Endometrium (tissue), 2 donors: ENCODE results near the gene NAPSA.
"Not testable (repeated sequence)": the region's sequence is repeated elsewhere in the genome, so short reads cannot be mapped to it uniquely, and the experiment has no call there.

Experiments used
- FAIRE-seq: peaks from 2 replicates; lab custom pipeline; 2012; peaks lifted over from hg19 to GRCh38; lab: Jason Lieb, UNC
- donor health status: control.
- donor health status: control.

NAPSA gene

DNA sequence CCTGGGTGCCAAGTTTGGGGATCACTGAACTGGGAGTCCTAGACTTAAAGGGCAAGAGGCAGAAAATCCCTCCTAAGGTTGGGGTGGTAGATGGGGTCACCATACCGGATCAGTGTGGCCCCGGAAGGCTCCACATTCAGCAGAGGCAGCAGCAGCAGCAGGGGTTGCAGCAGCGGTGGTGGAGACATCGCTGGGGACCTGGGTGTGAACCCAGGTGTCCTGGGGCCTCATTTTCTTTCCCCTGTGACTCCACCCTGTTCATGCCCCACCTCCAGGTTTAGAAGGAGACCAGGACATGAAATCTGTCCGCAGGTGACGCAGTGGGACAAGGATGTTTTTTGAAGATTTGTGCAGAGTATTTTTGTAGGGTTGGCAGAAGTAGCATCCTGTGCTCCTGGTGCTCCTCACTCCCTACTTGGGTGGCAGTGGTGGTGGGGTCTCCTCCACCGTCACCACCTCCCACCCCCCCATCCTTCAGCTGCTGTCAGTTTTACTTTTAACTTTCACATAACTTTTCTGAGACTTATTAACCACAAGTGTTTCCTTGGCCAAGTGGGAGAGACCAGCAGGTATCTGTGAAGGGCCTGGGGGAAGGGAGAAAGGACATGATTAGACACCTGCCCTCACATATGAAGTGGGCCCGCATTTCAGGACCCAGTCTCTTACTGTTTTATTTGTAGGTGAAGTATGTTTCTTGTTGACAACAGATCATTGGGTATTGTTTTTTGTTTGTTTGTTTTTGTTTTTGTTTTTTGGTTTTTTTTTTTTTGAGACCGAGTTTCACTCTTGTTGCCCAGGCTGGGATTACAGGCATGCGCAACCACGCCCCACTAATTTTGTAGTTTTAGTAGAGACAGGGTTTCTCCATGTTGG, at the start of gene NAPSA:
Gene NAPSA (minus strand): TSS at position 206 of the 873 bp plus-strand sequence. CDS start 18 bp downstream, at position 188.
- FAIRE-seq: no peak

DNA sequence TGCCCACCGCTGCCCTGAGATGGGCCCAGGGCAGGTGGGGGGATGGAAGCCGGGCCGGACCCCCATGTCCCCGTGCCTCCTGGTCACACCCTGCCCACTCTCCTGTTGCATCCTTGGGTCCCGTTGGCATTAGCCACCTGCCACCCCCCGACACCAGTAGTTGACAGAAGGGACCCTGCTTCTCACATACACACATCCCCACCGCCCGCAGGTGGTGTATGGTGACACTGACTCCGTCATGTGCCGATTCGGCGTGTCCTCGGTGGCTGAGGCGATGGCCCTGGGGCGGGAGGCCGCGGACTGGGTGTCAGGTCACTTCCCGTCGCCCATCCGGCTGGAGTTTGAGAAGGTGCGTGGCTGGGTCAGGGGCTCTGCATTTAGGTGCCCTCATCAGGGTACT, 48.1 kb upstream of the NAPSA start:
- FAIRE-seq: no peak

DNA sequence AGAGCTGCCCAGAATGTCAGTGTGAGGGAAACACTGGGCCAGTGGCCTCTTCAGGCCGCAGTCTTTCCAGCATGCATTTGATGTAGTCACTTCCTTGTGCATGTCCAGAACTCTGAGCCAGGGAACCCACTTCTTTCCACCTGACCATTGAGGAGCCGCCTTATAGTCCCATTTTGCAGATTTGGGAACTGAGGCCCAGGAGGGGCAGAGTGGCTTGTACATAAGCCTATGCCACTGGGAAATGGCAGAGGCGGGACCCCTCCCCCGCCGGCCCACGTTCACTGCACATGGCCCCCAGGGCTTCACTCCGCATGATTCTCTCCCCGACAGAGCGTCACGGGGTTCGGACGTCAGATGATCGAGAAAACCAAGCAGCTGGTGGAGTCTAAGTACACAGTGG, 47.7 kb upstream of the NAPSA start:
- no peak for FAIRE-seq

DNA sequence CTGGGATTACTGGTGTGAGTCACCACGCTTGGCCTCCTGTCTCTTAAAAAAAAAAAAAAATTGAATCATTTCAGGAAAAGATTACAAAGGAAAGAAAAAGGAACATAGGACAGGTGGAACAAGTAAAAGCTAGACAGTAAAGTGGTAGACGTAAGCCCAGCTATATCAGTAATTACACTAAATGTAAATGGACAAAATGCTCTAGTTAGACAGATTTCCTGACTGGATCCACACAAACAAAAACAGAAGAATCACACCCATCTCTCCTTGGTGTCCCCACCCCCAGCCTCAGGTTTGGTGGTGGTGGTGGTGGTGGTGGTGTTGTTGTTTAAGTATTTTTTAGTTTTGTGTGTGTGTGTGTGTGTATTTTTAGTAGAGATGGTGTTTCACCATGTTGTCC, 47.0 kb upstream of the NAPSA start:
- no peak for FAIRE-seq

DNA sequence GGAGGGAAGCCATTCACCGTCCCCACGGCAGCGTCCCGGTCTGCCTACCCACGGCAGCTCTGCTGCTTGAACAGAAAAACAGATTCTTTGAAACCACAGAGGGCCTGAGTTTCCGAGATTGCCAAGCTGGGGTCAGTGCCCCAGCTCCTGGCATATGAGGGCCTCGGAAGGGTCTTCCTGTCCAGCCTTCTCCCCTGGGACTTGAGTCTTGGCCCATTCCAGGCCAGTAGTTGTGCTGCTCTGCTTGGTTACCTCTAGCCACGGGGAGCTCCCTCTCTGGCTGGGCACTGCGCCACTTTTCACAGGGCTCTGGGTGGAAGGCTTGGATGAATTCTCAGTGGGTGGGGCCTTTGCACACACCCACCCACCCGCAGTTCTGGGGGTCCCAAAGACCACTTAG, 44.7 kb upstream of the NAPSA start:
- FAIRE-seq: no peak

DNA sequence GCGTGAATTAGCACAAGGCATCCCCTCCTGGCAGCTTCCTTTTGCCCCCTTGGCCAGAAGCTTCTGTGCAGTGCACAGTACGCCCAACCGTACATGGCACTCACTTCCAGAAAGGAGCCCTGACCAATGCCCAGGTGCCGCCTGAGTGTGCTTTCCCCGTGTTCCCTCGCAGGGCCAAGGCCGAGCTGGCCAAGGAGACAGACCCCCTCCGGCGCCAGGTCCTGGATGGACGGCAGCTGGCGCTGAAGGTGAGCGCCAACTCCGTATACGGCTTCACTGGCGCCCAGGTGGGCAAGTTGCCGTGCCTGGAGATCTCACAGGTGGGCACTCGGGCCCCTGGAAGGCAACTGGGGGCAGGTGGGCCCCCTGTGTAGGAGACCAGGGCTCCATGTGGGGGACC, 43.9 kb upstream of the NAPSA start:
- FAIRE-seq: no peak

DNA sequence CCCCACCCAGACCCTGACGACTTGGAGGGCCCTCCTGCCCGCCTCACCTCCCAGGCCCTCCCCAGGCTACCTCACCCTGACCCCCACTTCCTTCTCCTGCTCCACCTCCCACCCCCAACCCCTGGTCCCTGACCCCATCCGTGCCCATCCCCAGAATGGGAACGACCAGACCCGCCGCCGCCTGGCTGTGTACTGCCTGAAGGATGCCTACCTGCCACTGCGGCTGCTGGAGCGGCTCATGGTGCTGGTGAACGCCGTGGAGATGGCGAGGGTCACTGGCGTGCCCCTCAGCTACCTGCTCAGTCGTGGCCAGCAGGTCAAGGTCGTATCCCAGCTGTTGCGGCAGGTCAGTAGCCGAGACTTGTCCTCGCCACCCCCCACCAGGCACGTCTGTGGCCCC, 41.4 kb upstream of the NAPSA start:
- no peak for FAIRE-seq

DNA sequence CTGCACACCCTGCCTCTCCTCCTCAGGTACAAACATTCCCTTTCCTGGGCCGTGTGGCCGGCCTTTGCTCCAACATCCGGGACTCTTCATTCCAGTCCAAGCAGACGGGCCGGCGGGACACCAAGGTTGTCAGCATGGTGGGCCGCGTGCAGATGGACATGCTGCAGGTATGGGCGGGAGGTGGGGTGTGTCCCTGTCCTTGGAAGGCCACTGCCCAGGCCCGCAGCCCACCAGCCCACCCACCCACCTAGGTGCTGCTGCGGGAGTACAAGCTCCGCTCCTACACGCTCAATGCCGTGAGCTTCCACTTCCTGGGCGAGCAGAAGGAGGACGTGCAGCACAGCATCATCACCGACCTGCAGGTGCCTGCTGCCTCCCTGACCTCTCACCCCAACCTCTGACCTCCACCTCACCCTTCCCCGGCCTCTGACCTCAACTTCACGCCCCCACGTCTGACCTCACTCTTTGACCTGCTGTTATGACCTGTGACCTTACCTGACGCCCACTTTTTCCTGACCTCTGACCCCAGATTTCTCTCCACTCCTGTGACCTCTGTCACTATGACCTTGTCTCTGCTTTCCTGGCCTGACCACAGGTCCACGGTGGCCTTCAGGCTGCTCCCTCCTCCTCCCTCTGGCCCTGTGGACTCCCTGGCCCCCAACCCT, 40.8 kb upstream of the NAPSA start:
- no peak for FAIRE-seq

DNA sequence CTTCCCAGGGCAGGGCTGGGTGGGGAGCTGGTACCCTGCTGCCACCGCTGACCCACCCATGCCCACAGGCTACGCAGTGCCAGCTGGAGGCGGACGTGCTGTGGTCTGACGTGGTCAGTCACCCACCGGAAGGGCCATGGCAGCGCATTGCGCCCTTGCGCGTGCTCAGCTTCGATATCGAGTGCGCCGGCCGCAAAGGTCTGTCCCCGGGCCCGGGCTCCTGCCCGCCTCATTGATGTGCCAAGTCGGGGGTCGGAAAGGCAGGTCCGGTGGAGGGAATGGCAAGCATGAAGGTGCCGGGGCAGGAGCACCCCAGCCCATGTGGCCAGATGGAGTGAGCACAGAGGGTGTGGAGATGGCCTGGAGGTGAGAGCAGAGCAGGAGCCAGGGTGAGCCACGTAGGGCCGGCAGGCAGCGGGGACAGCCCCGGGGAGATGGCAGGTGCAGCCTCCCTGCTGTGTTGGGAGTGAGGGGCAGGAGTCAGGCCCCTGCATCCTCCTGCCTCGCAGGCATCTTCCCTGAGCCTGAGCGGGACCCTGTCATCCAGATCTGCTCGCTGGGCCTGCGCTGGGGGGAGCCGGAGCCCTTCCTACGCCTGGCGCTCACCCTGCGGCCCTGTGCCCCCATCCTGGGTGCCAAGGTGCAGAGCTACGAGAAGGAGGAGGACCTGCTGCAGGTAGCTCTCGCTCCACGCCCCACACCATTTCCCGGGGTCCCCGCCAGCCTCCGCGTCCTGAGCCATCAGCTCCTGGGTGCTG, 37.3 kb upstream of the NAPSA start:
- FAIRE-seq: no peak

DNA sequence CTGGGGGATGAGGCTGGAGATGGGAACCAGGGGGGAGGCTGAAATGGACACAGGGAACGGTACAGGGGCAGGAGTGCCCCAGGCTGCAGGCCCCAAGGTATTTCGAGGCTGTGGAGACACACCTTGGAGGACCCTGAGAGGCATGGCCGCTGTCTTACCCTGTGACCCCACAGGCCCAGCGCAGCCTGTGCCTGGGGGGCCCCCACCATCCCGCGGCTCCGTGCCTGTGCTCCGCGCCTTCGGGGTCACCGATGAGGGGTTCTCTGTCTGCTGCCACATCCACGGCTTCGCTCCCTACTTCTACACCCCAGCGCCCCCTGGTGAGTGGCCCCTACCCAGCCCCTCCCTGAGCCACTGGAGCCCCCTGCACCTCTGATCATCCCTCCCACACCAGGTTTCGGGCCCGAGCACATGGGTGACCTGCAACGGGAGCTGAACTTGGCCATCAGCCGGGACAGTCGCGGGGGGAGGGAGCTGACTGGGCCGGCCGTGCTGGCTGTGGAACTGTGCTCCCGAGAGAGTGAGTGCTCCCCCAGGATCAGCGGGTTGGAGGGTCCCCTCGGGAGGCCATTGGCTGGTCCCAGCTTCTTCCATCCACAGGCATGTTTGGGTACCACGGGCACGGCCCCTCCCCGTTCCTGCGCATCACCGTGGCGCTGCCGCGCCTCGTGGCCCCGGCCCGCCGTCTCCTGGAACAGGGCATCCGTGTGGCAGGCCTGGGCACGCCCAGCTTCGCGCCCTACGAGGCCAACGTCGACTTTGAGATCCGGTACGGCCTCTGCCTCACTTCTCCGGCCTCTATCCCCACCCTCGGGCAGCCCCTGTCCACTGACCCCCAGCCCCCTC, 36.4 kb upstream of the NAPSA start:
- no peak for FAIRE-seq

DNA sequence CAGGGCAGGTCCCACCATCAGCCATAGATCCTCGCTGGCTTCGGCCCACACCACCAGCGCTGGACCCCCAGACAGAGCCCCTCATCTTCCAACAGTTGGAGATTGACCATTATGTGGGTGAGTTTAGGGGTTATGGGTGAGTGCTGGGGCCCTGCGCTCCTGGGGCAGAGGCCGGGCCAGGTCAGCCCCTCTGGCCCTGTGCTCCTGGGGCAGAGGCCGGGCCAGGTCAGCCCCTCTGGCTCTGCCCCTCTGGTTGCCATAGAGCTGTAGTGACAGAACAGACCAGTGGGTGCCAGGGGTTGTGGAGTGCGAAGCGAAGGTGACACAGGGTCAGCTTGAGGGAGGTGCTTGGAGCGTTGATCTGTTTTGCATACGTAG, 33.9 kb upstream of the NAPSA start:
- no peak for FAIRE-seq

DNA sequence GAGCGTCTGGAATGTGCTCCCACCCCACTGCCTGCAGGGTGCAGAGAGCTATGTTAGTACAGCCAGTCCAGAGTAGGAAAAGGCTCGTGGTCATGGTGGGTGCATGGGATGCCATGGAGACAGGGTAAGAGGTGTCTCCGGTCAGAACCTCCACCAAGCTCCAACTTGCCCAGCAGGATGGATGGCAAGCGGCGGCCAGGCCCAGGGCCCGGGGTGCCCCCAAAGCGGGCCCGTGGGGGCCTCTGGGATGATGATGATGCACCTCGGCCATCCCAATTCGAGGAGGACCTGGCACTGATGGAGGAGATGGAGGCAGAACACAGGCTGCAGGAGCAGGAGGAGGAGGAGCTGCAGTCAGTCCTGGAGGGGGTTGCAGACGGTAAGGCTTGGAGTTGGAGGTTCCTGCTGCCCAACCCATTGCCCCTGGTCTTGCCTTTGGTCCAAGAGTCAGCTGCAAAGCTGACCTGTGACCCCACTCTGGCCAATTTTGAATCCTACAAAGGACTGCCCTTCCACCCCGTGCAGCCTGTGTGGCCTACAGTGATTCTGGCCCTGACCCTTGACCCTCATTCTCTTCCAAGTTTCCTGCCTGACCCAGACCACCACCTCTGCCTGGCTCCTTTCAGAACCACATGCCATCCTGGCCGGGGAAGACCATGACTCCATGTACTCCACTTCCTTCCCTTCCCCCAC, 33.4 kb upstream of the NAPSA start:
- no peak for FAIRE-seq

DNA sequence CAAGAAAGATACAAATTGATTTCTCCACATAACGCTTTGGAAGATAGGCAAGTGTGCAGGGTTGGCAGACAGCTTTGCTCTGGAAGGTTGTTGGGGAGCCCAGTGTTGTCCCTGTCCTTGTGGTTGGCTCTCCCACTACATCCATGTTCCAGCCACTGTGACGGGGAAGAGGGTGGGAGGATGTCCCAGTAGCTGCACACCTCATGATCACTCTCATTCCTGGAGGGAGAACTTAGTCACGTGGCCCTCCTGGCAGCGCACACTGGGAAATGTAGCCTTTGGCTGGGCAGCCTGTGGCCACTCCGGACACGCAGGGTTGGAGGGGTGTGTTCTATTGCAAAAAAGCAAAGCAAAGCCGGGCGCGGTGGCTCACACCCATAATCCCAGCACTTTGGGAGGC, 28.6 kb upstream of the NAPSA start:
- no peak for FAIRE-seq

DNA sequence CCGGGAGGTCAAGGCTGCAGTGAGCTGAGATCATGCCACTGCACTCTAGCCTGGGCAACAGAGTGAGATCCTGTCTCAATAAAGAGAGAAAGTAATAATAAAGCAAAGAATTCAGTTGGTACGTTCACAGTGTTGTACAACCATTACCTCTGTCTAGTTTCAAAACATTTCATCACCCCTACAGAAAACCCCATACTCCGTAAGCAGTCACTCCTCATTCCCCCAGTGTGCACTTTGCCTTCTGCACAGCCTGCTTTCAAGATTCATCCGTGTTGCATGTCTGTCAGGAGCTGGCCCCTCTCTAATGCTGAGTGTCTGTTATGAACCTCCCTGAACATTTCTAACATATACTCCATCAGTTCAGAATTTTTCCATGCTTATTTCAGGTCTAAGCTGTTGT, 28.1 kb upstream of the NAPSA start:
- no peak for FAIRE-seq

DNA sequence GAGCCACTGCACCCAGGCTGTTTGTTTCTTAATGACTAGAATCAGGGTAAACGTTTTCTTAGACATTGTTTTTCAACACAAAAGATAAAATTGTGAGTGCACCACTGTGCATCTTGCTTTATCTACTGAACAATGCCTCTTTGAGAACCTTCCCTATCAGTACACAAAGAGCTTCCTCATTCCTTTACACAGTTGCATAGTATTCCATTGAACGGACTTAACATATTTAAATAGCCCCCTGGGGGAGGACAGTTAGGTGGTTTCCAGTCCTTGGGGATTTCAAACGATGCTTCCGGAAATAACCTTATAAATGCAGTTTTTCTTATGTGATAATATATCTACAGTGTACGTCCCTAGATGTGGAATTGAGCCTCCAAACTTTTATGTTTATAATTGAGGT, 27.3 kb upstream of the NAPSA start:
- FAIRE-seq: no peak

DNA sequence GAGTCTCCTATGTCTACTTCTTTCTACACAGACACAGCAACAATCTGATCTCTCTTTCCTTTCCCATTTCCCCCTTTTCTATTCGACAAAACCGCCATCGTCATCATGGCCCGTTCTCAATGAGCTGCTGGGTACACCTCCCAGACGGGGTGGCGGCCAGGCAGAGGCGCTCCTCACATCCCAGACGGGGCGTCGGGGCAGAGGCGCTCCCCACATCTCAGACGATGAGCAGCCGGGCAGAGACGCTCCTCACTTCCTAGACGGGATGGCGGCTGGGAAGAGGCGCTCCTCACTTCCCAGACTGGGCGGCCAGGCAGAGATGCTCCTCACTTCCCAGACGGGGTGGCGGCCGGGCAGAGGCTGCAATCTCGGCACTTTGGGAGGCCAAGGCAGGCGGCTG, 25.5 kb upstream of the NAPSA start:
- FAIRE-seq: not testable (repeated sequence)

DNA sequence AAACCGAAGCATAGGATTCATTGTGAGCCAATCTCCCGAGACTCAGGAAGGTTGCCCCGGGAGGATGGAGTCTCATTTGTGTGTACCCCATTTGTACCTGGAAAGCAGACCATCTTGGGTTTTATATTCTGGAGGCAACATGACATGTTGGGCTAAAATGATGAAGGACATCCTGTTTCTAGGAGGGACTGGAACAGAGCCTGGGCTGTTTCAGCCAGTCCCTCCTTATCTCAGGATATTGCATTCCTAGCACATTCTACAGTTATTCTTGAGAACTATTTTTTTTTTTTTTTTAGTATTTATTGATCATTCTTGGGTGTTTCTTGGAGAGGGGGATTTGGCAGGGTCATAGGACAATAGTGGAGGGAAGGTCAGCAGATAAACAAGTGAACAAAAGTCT, 24.9 kb upstream of the NAPSA start:
- not testable (repeated sequence) for FAIRE-seq

DNA sequence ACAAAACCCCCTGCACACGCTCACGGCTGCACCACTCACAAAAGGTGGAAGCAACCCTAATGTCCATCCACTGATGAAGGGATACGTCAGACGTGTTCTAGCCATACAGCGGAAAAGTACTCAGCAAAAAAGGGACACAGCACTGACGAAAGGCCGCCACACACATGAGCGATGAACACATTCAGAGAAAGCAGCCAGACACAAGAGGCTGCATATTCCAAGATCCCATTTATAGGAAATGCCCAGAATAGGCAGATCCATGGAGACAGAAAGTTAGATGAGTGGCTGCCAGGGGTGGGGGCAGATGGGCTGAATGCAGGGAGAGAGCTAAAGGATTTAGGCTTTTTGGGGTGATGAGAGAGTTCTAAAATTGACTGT, 22.4 kb upstream of the NAPSA start:
- no peak for FAIRE-seq

DNA sequence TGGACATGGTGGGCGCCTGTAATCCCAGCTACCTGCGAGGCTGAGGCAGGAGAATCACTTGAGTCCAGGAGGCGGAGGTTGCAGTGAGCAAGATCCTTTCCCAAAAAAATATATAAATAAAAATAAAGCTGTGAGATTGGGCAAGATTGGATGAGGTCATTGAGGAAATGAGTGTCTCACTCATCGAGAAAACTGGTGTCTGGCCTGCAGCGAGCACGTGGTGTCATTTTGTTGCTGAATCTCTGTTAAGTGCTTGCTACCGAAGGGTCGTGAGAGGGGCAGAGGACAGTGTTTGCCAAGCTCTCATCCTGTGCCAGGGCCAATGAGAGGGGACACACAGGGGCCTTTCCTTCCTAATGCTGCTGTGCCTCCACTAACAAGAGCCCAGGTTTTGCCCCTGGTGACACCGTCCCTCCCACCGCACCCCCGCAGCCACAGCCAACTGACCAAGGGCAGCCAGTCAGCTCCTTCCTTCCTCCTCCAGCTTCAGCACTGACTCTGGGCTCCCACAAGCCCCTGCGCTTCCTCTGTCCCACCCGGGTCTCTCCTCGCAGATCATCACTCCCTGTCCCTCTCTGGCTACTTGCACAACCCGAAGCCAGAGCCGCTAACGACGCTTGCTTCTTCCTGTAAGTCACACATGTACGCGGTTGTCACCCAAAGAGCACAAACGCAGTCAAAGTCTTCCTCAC, 21.9 kb upstream of the NAPSA start:
- no peak for FAIRE-seq

DNA sequence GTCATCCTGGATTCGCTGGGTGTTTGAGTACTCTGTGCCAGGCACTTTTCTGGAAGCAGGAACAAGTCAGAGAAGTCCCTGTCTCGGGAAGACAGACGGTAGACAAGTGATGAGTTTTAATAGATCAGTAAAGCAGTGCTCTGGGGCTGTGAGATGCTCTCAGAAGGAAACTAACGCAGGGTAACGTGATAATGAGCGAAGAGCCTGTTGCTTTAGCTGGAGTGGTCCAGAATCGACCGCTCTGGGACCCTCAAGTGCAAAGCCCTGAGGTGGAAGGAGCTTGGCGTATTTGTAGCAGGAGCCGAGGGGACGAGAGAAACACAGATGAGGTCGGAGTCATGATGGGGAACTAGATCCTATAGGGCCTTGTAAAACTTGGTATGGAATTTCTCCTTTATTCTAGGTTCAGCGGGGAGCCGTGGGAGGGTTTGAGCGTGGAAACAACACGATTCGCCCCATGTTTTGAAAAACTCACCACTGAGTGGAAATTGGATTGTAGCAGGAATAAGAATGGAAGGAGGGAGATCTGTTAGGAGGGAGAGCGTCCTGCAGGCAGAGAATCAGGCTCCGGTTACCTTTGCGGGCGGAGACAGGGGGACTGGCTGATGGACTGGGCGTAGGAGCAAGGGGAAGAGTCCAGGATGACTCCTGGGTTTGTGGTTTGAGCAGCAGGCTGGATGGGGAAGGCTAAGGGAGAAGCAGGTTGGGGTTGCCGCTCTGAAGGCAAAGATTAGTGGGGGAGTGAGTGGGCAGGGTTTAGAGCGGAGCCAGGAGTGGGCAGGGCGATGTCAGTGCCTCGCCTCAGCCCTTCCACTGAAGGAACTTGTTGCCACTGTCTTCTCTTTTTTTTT, 19.5 kb upstream of the NAPSA start:
- FAIRE-seq: no peak
